ENCODE data around the gene UBE2QL1. TPM values are rescaled to one million over a fixed set of nuclear protein-coding genes. Genes with fewer than 3 reads are reported as not detected.

Gene UBE2QL1
- total RNA-seq, 1 donor = not detected

DNA sequence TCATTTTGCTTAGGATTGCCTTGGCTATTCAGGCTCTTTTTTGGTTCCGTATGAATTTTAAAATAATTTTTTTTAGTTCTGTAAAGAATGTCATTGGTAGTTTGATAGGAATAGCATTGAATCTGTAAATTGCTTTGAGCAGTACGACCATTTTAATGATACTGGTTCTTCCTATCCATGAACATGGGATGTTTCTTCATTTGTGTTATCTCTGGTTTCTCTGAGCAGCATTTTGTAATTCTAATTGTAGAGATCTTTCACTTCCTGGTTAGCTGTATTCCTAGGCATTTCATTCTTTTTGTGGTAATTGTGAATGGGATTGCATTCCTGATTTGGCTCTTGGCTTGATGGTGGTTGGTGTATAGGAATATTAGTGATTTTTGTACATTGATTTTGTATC is 6.3 kb upstream of the UBE2QL1 start:
- no peaks in the 10 kb centered on the region for H3K9me3 ChIP-seq (ENCODE audit: low read depth, low read length)
- H3K27me3 ChIP-seq (ENCODE audit: insufficient read depth, low read length) = no peaks in the 10 kb centered on the region
- no peak overlapping the region for H3K4me3 ChIP-seq (ENCODE audit: low read length)
- no peaks in the 10 kb centered on the region for H3K4me1 ChIP-seq (ENCODE audit: insufficient read depth, low read length)

DNA sequence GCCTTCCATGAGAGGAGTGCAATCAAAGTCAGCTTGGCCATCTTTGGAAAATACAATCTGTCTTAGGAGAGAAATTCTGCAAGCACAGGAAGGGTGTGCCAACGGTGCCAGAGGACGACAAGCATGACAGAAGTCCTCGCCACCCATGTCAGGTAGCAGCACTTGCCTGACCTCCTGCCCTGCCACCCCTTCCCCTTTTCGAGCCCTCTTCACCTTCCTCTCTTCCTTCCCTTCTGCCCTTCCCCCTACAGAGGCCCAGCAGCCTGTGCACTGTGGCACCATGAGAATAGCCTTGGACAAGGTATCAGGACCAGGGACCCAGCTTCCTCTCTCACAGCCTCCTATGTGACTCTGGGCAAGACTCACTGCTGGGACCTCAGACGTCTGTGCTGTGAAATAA is 5.3 kb upstream of the UBE2QL1 start:
- H3K9me3 ChIP-seq (ENCODE audit: low read depth, low read length) = no peaks in the 10 kb centered on the region
- H3K27me3 ChIP-seq (ENCODE audit: insufficient read depth, low read length) = peaks cover 8% of the 10 kb centered on the region
- H3K4me1 ChIP-seq (ENCODE audit: insufficient read depth, low read length) = no peaks in the 10 kb centered on the region
- no peak overlapping the region for H3K4me3 ChIP-seq (ENCODE audit: low read length)

- Histone ChIP-seq H3K4me3 (ENCODE audit: low read length) (no peak overlapping the region), H3K27me3 (ENCODE audit: insufficient read depth, low read length) (peaks cover 29% of the 10 kb centered on the region), H3K9me3 (ENCODE audit: low read depth, low read length) (no peaks in the 10 kb centered on the region), H3K4me1 (ENCODE audit: insufficient read depth, low read length) (peaks cover 6% of the 10 kb centered on the region)
Measured at GRCh38 chr5:6446042-6446441, 2.6 kb upstream of the UBE2QL1 start.

DNA sequence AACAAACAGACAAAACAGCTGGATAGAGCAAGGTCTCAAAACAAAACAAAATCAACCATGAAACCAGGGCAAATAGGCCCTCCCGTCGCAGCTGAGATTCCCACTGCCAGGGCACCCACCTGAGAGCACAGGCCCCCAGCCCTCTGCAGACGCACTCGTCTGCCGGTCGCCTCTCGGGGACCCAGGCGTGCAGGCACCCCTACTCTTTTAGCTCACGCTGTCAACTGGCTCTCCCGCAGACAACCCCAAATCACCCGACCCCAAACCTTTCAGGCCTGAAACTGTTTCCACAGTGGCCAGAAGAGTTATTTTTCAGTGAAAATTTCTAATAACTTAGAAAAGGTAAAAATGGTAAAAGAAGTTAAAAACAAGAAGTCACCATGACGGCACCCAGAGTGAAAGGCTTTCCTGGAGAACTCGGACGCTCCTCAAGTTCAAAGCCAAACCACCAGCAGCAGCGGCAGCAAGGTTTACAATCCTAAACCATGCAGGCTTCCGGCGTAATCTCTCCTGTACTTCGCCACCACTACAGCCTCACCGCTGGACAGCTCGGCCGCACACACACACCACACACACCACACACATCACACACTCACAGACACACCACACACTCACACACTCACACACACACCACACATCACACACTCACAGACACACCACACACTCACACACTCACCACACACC is 1.9 kb upstream of the UBE2QL1 start:
- no peak overlapping the region for H3K4me3 ChIP-seq (ENCODE audit: low read length)
- H3K27me3 ChIP-seq (ENCODE audit: insufficient read depth, low read length) = peaks cover 37% of the 10 kb centered on the region

GRCh38 chr5:6447384-6448140 is 1.1 kb upstream of the UBE2QL1 start:
- peaks cover 6% of the 10 kb centered on the region for H3K4me1 ChIP-seq (ENCODE audit: insufficient read depth, low read length)
- H3K9me3 ChIP-seq (ENCODE audit: low read depth, low read length) = no peaks in the 10 kb centered on the region
- peaks cover 45% of the 10 kb centered on the region for H3K27me3 ChIP-seq (ENCODE audit: insufficient read depth, low read length)
- no peak overlapping the region for H3K4me3 ChIP-seq (ENCODE audit: low read length)

More for the DNA sequence above, 1.9 kb upstream of the UBE2QL1 start:
- peaks cover 6% of the 10 kb centered on the region for H3K4me1 ChIP-seq (ENCODE audit: insufficient read depth, low read length)
- no peaks in the 10 kb centered on the region for H3K9me3 ChIP-seq (ENCODE audit: low read depth, low read length)

DNA sequence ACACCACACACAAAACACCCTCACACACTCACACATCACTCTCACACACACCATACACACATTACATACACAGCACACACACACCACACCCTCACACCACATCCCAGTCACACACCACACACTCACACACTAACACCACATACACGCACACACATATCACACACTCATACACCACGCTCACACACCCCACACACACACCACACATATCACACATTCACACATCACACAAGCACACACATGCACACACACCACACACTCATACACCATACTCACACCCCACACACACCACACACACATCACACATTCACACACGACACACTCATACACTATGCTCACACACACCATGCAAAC is 543 bp upstream of the UBE2QL1 start:
- peaks cover 50% of the 10 kb centered on the region for H3K27me3 ChIP-seq (ENCODE audit: insufficient read depth, low read length)
- H3K9me3 ChIP-seq (ENCODE audit: low read depth, low read length) = no peaks in the 10 kb centered on the region
- H3K4me1 ChIP-seq (ENCODE audit: insufficient read depth, low read length) = peaks cover 6% of the 10 kb centered on the region
- no peak overlapping the region for H3K4me3 ChIP-seq (ENCODE audit: low read length)

- H3K4me3 ChIP-seq (ENCODE audit: low read length) = no peak overlapping the region
- peaks cover 6% of the 10 kb centered on the region for H3K4me1 ChIP-seq (ENCODE audit: insufficient read depth, low read length)
- H3K9me3 ChIP-seq (ENCODE audit: low read depth, low read length) = no peaks in the 10 kb centered on the region
- peaks cover 54% of the 10 kb centered on the region for H3K27me3 ChIP-seq (ENCODE audit: insufficient read depth, low read length)
Measured at GRCh38 chr5:6449465-6450158, 953 bp downstream of the UBE2QL1 start.

- Histone ChIP-seq H3K27me3 (ENCODE audit: insufficient read depth, low read length) (peaks cover 54% of the 10 kb centered on the region), H3K9me3 (ENCODE audit: low read depth, low read length) (no peaks in the 10 kb centered on the region), H3K4me3 (ENCODE audit: low read length) (no peak overlapping the region), H3K4me1 (ENCODE audit: insufficient read depth, low read length) (peaks cover 6% of the 10 kb centered on the region)
Measured at GRCh38 chr5:6450319-6450833, 1.7 kb downstream of the UBE2QL1 start.

DNA sequence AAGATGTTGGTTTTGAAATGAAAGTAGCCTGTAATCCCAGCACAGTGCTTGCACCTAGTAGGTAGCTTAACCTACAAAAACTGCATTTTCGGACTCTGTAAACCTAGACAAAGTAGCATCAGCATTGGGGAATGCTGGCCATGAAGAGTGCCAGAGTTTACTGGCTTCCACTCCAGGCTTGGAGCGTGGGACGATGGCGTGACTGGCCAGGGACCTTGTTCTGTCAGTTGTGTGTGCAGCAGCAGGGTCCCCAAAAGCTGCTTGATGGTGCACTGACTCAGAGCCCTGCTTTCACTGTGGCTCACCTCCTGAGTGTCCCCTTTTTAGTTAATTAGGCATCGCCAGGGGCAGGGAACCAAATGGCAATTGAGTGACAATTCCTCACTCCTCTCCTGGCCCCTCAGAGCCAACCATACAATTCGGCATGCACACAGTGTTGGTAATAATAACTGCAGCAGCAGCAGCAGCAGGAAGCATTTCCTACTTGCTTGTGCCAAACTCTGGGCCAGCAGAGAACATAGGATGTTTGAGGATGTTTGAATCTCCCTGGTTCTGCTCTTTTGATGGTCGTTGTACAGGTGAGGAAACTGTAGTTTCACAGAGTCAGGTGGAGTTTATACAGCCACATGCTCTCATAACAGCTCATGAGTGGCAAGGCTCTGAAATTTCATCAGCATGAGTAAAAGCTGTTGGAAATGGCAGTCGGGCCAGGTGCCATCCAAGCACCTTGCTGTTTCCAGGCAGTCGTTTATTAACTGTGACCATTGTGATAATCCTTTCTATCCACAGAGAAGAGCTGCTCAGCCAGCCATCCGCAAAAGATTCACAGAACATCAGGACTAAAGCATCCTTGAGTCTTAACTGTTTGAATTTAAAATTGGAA is 4.2 kb downstream of the UBE2QL1 start:
- H3K9me3 ChIP-seq (ENCODE audit: low read depth, low read length) = no peaks in the 10 kb centered on the region
- H3K4me1 ChIP-seq (ENCODE audit: insufficient read depth, low read length) = peaks cover 6% of the 10 kb centered on the region
- no peak overlapping the region for H3K4me3 ChIP-seq (ENCODE audit: low read length)
- H3K27me3 ChIP-seq (ENCODE audit: insufficient read depth, low read length) = peaks cover 57% of the 10 kb centered on the region

DNA sequence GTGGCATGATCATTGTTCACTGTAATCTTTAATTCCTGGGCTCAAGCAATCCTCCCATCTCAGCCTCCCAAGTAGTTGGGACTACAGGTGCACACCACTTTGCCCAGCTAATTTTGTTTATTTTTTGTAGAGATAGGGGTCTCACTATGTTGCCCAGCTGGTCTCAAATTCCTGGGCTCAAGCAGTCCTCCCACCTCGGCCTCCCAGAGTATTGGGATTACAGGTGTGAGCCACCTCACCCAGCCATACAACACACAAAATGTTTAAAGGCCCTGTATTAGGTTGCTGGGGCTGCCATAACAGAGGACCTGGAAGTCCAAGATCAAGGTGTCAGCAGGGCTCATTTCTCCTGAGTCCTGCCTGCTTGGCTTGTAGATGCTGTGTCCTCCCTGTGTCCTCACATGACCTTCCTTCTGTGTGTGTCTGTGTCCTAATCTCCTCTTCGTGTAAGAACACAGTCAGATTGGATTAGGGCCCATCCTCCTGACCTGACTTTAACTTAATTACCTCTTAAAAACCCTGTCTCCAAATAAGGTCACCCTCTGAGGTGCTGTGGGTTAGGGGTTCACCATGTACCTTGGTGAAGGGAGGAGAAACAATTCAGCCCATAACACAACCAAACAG is 5.4 kb downstream of the UBE2QL1 start:
- peaks cover 3% of the 10 kb centered on the region for H3K4me1 ChIP-seq (ENCODE audit: insufficient read depth, low read length)
- peaks cover 51% of the 10 kb centered on the region for H3K27me3 ChIP-seq (ENCODE audit: insufficient read depth, low read length)
- no peaks in the 10 kb centered on the region for H3K9me3 ChIP-seq (ENCODE audit: low read depth, low read length)
- H3K4me3 ChIP-seq (ENCODE audit: low read length) = no peak overlapping the region

DNA sequence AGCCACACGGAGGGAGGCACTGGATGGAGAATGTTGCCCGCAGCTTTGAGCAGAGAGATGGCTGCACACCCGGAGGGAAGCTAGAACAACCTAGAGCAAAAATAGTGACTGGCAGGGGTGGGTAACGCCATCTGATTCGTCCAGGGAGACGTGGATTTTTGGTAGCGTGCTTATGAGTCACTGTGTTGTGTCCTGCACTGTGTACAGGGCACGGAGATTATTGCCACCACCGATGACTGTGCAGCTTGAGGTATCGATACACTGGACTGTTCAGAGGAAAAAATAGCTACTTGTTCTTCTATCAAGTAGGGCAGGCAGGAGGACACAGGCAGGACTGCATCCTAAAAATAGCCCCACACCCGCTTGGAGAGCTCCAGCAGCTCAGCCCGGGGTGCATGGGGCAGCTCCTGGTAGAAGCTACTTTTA is 6.0 kb downstream of the UBE2QL1 start:
- peaks cover 45% of the 10 kb centered on the region for H3K27me3 ChIP-seq (ENCODE audit: insufficient read depth, low read length)
- H3K9me3 ChIP-seq (ENCODE audit: low read depth, low read length) = no peaks in the 10 kb centered on the region
- no peaks in the 10 kb centered on the region for H3K4me1 ChIP-seq (ENCODE audit: insufficient read depth, low read length)

GRCh38 chr5:6455571-6456200 is 7.0 kb downstream of the UBE2QL1 start:
- no peaks in the 10 kb centered on the region for H3K9me3 ChIP-seq (ENCODE audit: low read depth, low read length)
- H3K4me1 ChIP-seq (ENCODE audit: insufficient read depth, low read length) = no peaks in the 10 kb centered on the region
- no peak overlapping the region for H3K4me3 ChIP-seq (ENCODE audit: low read length)
- H3K27me3 ChIP-seq (ENCODE audit: insufficient read depth, low read length) = peaks cover 37% of the 10 kb centered on the region

More for the DNA sequence above, 6.0 kb downstream of the UBE2QL1 start:
- no peak overlapping the region for H3K4me3 ChIP-seq (ENCODE audit: low read length)

- no peaks in the 10 kb centered on the region for H3K9me3 ChIP-seq (ENCODE audit: low read depth, low read length)
- peaks cover 28% of the 10 kb centered on the region for H3K27me3 ChIP-seq (ENCODE audit: insufficient read depth, low read length)
- H3K4me3 ChIP-seq (ENCODE audit: low read length) = no peak overlapping the region
- no peaks in the 10 kb centered on the region for H3K4me1 ChIP-seq (ENCODE audit: insufficient read depth, low read length)
Measured at GRCh38 chr5:6456766-6457370, 8.2 kb downstream of the UBE2QL1 start.
